ENCODE measurements around the gene DDX39B. TPM values are rescaled to one million over a fixed set of nuclear protein-coding genes. Genes with fewer than 3 reads are reported as not detected.
A peak's percentile ranks its signal among the peaks of the same experiment; 100 is the strongest.
"Not testable (repeated sequence)": the region's sequence is repeated elsewhere in the genome, so short reads cannot be mapped to it uniquely, and the experiment has no call there.

Gene DDX39B
- total RNA-seq, 2 experiments from 2014 or later, result 420 to 442 TPM

DNA sequence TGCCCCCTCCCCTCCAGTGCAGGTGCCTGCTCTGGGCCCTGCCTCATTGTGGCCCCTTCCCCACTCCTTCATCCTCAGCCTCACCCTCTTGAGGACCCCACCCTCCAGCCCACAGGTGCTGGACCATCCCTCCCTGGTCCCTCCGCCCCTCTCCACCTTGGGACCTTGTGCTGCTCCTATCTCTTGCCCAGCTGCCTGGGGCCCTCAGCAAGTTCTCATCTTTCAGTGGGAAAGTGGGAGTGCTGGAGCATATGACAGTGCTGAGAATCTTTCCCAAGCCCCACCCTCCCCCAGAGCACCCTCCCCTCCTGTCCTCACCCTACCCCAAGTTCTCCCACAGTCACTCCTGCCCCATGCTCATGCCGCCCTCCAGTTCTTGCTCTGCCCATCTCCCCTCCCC is 42.2 kb downstream of the DDX39B start:
- H3K9me3 Mint-ChIP-seq, POLR2A ChIA-PET, CTCF ChIA-PET, H3K27me3 Mint-ChIP-seq, H3K27ac Mint-ChIP-seq, DNase-seq: not testable (repeated sequence)
- H3K4me1 Mint-ChIP-seq, result peaks cover 73% of the 10 kb centered on the region
- peaks cover 27% of the 10 kb centered on the region for H3K36me3 Mint-ChIP-seq (ENCODE audit: low read depth)
- peak overlapping the region; percentile 82 for H3K4me3 Mint-ChIP-seq

DNA sequence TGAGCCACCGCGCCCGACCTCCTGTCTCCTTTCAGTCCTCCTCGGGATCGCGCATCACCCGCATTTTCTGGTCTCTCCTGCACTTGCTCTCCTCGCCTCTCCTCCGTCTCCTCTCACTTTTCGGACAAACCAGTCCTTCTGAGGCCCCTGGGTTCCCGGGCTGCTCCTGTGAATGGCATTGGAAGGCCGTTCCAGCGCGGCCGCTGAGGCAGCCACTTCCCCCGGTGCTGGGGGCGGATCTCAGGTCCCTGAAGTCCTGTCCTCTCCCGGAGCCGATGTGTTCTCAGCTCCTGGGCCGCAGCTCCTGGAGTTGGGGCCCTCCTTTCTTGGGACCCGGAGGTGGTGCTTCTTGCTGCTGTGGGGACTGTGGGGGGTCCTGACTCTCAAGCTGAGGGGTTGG is 43.1 kb downstream of the DDX39B start:
- H3K4me3 Mint-ChIP-seq, result peak overlapping the region; percentile 82
- peaks cover 69% of the 10 kb centered on the region for H3K4me1 Mint-ChIP-seq
- H3K27ac Mint-ChIP-seq, result peak overlapping the region; percentile 63
- ChIA-PET CTCF (interaction anchor here (0.7 kb wide), 1 partner anchor 15 kb away, joined by 5 read pairs; no protein-coding TSS in a partner anchor), POLR2A (interaction anchor here (0.7 kb wide), 1 partner anchor 40 kb away, joined by 4 read pairs; no protein-coding TSS in a partner anchor)
- H3K36me3 Mint-ChIP-seq (ENCODE audit: low read depth), result peaks cover 28% of the 10 kb centered on the region
- DNase-seq, result no peak
- no peaks in the 10 kb centered on the region for H3K27me3 Mint-ChIP-seq
- no peaks in the 10 kb centered on the region for H3K9me3 Mint-ChIP-seq

DNA sequence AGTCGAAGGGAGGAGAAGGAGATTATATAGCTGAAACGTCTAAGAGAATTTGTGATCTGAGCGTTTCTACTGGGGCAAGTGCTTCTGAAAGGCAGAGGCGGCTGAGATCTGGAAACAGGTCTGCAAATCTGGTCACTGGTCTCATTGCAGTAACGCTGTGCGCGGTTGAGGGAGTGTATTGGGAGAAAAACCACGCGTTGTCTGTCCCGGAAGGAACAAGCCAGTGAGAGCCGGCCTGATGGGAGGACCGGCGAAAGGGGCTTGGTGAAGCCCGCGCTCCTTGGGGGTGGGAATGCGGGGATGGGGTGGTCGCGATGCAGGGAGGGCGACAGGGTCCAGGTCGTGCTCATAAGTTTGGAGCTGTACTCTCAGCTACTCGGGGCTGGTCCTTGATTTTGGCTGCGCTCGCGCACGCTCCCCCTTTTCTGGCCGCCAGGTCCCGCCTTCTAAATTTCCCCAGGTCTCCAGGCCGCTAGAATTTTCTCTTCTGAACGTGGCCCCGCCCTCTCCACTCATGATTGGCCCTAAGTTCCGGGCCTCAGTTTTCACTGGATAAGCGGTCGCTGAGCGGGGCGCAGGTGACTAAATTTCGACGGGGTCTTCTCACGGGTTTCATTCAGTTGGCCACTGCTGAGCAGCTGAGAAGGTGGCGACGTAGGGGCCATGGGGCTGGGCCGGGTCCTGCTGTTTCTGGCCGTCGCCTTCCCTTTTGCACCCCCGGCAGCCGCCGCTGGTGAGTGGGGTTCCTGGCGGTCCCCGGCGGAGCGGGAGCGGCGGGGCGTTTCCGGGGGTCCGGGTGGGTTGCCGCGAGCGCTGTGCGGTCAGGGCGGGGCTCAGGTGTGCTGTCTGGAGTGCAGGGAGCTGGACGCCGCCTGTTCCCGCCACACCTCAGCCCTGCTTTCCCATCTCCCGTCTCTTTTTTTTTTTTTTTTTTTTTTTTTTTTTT is 44.0 kb downstream of the DDX39B start, which contains the start of gene MICB:
TSS of gene MICB (plus strand) at position 615 of the 946 bp plus-strand sequence. CDS start at position 664, 49 bp downstream.
- Mint-ChIP-seq H3K4me3 (peak within 1 kb of the TSS; percentile 82), H3K27me3 (no peaks in the 10 kb centered on the region), H3K4me1 (peaks cover 62% of the 10 kb centered on the region), H3K36me3 (ENCODE audit: low read depth) (peaks cover 29% of the 10 kb centered on the region), H3K27ac (peak within 1 kb of the TSS; percentile 83), H3K9me3 (no peaks in the 10 kb centered on the region)
- POLR2A ChIA-PET, result interaction anchor here (1.3 kb wide), 1 partner anchor 44 kb away, joined by 3 read pairs; the partner anchor contains the start of gene DDX39B
- CTCF ChIA-PET, result interaction anchor here (0.7 to 2.2 kb wide), 4 partner anchors 14 to 101 kb away, joined by 3 to 9 read pairs (median 4); partner anchors contain the start of gene DDX39B
- DNase-seq, result peak; percentile 90

DNA sequence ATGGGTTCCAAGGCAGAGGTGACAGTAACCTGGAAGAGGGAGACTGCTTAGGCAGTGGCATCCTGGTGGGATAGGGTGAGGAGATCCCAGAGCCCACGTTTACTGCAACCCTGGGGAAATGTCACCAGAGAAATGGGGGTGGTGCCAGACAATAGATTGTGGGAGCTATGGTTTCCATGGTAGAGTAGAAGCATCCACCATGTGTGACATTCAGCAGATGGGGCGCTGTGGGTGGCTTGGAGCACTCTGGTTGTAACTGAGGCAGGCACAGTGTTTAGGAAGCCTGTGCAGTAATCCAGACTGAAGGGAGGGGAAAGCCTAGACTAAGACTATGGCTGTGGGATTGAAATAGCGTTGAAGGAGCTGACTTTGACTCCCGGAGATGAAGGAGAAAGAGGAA is 45.0 kb downstream of the DDX39B start:
- Mint-ChIP-seq H3K27ac (peak overlapping the region; percentile 83), H3K36me3 (ENCODE audit: low read depth) (peaks cover 27% of the 10 kb centered on the region), H3K4me3 (peak overlapping the region; percentile 82), H3K4me1 (peaks cover 62% of the 10 kb centered on the region)
- H3K9me3 Mint-ChIP-seq, DNase-seq, H3K27me3 Mint-ChIP-seq: not testable (repeated sequence)
- ChIA-PET CTCF (interaction anchor here (0.6 to 2.2 kb wide), 5 partner anchors 44 to 102 kb away, joined by 3 to 9 read pairs (median 4); partner anchors contain the start of genes DDX39B and NFKBIL1), POLR2A (interaction anchor here (0.6 to 1.3 kb wide), 2 partner anchors 21 to 45 kb away, joined by 3 to 5 read pairs; partner anchors contain the start of gene DDX39B)

DNA sequence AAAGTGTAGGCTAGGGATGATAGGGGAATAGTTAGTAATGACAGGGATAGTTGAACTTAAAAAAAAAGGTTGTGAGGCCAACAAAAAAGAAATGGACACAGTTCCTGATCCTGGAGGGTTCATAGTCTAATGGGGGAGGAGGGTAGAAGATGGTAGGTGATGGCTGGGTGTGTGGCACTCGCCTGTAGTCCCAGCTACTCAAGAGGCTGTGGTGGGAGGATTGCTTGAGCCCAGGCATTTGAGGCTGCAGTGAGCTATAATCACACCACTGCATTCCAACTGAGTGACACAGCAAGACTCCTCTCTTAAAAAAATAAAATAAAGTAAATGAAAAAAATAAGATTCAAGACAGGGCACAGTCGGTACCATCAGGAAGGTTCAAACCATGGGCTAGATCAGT is 46.2 kb downstream of the DDX39B start:
- CTCF ChIA-PET, result interaction anchor here (0.7 to 2.4 kb wide), 7 partner anchors 21 to 107 kb away, joined by 3 to 9 read pairs (median 4); partner anchors contain the start of gene DDX39B
- no peak for DNase-seq
- Mint-ChIP-seq H3K27ac (peak overlapping the region; percentile 96), H3K9me3 (no peaks in the 10 kb centered on the region), H3K36me3 (ENCODE audit: low read depth) (peaks cover 20% of the 10 kb centered on the region), H3K27me3 (no peaks in the 10 kb centered on the region), H3K4me1 (peaks cover 58% of the 10 kb centered on the region), H3K4me3 (peak overlapping the region; percentile 82)
- POLR2A ChIA-PET, result interaction anchor here (2.4 kb wide), 1 partner anchor 46 kb away, joined by 10 read pairs; the partner anchor contains the start of gene DDX39B

DNA sequence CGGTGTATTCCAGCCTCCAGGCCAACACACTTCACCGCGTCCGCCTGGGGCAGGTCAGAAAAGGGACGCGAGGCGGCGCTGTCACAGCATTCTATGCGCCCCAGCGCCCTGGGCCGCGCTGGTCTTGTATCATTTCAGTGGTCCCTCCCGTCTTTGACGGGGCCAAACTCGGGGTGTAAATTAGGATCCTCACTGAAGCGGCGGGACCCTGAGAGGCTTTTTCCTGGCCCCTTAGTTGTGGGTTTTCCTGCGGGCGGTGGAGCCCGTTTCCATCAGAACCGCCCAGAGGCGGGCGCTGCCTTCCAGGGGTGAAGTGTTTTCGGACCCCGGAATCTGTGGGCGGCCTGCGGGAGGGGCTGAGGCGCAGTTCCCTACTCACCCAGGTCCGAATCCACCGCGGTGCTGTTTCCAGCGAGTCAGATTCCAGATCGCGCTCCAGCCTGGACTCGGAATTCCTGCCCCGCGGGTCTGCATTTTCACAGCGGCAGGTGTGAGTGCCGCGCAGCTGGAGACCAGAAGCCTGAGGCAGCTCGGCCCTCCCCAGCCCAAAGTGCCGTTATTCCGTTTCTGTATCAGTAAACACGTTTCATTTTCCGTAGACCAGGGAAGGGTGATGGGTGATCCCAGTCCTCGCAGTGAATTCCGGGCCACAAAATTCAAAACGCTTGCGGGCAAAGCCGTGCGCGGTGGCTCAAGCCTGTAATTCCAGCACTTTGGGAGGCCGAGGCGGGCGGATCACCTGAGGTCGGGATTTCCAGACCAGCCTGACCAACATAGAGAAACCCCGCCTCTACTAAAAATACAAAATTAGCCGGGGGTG is 47.7 kb downstream of the DDX39B start:
- CTCF ChIA-PET, result interaction anchor here (0.6 to 2.4 kb wide), 10 partner anchors 31 to 830 kb away, joined by 3 to 9 read pairs (median 4); partner anchors contain the start of genes ATP6V1G2, DDX39B and LST1
- Mint-ChIP-seq H3K9me3 (no peaks in the 10 kb centered on the region), H3K36me3 (ENCODE audit: low read depth) (peaks cover 28% of the 10 kb centered on the region), H3K27ac (peak overlapping the region; percentile 96), H3K4me1 (peaks cover 56% of the 10 kb centered on the region), H3K4me3 (peak overlapping the region; percentile 82), H3K27me3 (no peaks in the 10 kb centered on the region)
- peak; percentile 80 for DNase-seq
- POLR2A ChIA-PET, result interaction anchor here (0.7 to 2.4 kb wide), 3 partner anchors 23 to 69 kb away, joined by 3 to 10 read pairs (median 6); partner anchors contain the start of gene DDX39B

DNA sequence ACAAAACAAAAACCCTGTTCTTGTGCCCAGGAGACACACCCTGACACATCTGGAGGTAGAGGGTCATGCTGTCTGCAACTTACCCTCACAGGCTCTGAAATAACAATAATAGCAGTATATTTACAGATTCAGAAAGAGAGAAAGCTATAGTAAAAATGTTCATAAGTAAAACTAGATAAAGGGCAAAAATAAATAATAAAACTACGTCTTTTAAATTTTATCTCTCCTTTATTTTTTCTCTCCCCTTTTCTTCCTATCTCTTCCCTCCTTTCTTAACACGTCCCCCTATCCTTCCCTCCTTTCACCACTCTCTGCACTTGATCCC is 48.3 kb downstream of the DDX39B start:
- peaks cover 28% of the 10 kb centered on the region for H3K36me3 Mint-ChIP-seq (ENCODE audit: low read depth)
- POLR2A ChIA-PET, DNase-seq, H3K9me3 Mint-ChIP-seq, H3K27me3 Mint-ChIP-seq: not testable (repeated sequence)
- CTCF ChIA-PET, result interaction anchor here (0.6 to 1.3 kb wide), 3 partner anchors 10 to 830 kb away, joined by 3 to 4 read pairs (median 3); partner anchors contain the start of gene DDX39B
- peak overlapping the region; percentile 82 for H3K4me3 Mint-ChIP-seq
- H3K27ac Mint-ChIP-seq, result peak overlapping the region; percentile 96
- H3K4me1 Mint-ChIP-seq, result peaks cover 51% of the 10 kb centered on the region

DNA sequence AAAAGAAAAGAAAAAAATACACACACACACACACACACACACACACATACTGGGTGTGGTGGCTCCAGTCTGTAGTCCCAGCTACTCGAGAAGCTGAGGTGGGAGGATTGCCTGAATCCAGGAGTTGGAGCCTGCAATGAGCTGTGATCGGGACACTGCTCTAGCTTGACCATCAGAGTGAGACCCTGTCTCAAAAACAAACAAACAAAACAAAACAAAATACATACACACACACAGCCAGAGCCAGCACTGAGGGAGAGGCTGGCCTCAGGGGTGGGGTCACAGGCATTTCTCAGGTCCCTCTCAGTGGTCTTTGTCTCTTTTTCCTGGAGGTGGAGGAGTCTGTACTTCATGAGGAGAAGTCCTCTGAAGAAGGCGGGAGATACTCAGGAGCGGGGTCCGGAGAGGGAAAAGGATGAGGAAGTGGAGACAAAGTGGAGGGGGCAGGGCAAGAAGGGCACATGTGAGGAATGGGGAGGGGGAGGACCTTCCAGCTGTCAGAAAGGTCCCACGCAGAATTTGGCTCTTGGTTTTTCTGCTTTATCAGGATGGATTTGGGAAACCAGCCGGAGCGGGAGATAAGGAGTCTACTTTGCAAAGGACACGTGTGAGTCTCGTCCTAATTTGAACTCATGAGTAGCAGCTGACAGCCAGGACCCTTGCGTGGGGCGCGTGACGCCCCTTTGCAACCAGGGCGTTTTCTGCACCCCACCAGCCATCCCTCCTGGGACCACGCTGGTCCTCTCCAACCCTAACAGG is 51.5 kb downstream of the DDX39B start:
- ChIA-PET POLR2A (no interaction called here), CTCF (no interaction called here)
- Mint-ChIP-seq H3K27me3 (no peaks in the 10 kb centered on the region), H3K36me3 (ENCODE audit: low read depth) (peaks cover 18% of the 10 kb centered on the region), H3K9me3 (no peaks in the 10 kb centered on the region), H3K4me1 (peaks cover 41% of the 10 kb centered on the region), H3K27ac (no peak overlapping the region), H3K4me3 (no peak overlapping the region)
- no peak for DNase-seq

DNA sequence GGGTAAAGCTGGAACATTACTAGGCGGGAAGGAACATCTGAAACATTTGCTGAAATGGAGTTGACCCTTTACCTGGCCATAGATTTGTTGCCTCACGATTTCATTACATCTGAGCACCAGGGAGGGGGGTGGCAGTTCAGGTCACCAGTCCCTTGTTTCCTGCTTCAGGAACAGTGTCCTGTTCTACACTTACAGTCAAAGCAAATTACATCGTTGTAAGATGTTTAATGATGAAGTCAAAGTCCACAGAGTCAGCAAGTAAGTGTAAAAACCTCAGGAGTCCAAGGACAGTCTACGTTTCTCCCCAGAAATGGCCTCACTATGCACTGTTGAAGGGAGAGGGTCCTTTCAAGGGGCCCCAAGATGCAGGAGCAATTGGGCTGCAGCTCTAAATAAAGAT is 52.7 kb downstream of the DDX39B start:
- Mint-ChIP-seq H3K27ac (no peak overlapping the region), H3K27me3 (no peaks in the 10 kb centered on the region), H3K4me3 (no peak overlapping the region), H3K36me3 (ENCODE audit: low read depth) (peaks cover 16% of the 10 kb centered on the region), H3K9me3 (no peaks in the 10 kb centered on the region), H3K4me1 (peaks cover 39% of the 10 kb centered on the region)
- POLR2A ChIA-PET, result no interaction called here
- CTCF ChIA-PET, result no interaction called here
- no peak for DNase-seq

DNA sequence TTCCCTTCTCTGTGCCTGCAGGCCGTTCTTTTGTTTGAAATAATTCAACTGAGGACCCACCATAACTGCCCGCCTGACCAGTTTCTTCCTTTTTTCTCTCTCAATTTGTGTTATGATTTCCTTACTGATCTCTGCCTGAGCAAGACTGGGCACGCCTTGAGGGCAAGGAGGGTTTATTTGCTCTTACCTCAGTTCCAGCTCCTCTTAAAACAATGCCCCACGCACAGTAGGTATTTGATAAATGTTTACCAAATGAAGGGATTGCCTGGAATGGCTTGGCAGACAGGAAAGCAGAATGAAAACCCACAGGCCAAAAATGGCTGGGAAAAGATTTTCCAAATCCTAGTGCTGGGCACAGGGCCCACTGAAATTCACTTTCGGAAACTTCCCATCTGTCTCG is 54.1 kb downstream of the DDX39B start:
- DNase-seq, POLR2A ChIA-PET, H3K9me3 Mint-ChIP-seq, H3K27me3 Mint-ChIP-seq, CTCF ChIA-PET, H3K27ac Mint-ChIP-seq, H3K4me3 Mint-ChIP-seq: not testable (repeated sequence)
- Mint-ChIP-seq H3K36me3 (ENCODE audit: low read depth) (peaks cover 15% of the 10 kb centered on the region), H3K4me1 (peaks cover 37% of the 10 kb centered on the region)

DNA sequence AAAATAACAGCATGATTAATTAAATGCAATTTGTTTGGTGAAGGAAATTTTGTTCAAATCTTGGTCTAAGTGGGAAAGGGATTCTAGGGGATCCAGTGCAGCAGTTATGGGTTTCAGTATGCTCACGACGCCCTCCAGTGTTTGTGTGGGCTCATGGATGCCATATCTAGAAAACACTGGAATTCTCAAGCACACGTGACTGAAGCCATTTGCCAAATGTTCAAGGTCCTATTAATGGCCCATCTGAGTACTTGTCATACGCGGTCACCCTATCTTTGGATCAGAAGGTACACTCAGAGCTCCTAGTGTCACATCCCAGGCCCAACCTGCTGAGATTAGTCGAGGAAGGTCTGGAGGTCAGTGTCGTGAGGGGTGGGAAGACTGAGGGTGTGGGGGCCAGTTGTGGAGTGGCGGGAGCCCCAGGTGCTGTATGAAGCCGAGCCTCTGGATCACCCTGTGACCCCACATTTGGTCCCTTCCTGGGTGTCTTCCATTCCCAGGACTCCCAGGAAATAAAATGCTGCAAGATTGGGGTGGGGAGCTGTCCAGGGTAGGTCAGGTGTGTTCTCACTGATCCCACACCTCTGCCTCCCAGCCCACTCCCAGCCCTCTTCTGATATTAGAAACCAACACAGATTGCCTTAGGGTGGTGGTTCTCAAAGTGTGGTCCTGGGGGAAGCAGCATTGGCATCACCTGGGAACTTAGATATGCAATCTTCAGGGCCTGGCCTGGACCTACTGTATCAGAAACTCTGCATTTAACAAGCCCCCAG is 55.6 kb downstream of the DDX39B start:
- H3K4me3 Mint-ChIP-seq, H3K27me3 Mint-ChIP-seq, DNase-seq, H3K27ac Mint-ChIP-seq, POLR2A ChIA-PET, H3K9me3 Mint-ChIP-seq, CTCF ChIA-PET: not testable (repeated sequence)
- Mint-ChIP-seq H3K36me3 (ENCODE audit: low read depth) (peaks cover 11% of the 10 kb centered on the region), H3K4me1 (peaks cover 25% of the 10 kb centered on the region)

Data from activated CD4-positive, alpha-beta T cell treated with anti-CD3 and anti-CD28 coated beads, Interleukin-2, amount 10 ng/mL, durations not matched to agents 7 days and 5 days (primary cell).